ENCODE data around the gene CTNNA3. TPM values are rescaled to one million over a fixed set of nuclear protein-coding genes. Genes with fewer than 3 reads are reported as not detected.

CTNNA3 gene
- total and polyA plus RNA-seq, 12 donors, result 2.0 to 213 (median 171) TPM

DNA sequence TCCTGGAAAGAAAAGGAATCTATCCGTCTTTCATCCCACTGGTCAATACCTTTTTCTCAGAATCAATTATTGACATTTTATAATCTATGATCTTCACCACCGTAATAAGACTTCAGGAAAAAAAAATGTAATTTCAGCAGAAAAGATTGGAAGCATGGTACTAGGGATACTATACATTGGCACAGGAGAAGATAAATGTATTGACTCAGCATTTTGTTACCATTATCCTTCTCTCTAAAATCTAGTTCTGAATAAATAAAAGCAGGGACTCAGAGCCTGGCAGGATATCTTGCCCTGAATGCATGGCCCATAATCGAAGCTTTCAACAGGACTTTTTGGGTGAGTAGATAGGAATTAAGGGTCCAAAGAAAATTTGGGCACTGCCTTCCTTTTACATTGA lies 649.5 kb downstream of the CTNNA3 start:
- Histone ChIP-seq H3K27ac (no peak overlapping the region), H3K4me3 (no peak overlapping the region), H3K27me3 (no peaks in the 10 kb centered on the region), H3K9me3 (no peaks in the 10 kb centered on the region), H3K4me1 (peaks cover 0 to 5% (median 0%) of the 10 kb centered on the region in 9 donors), H3K36me3 (no peaks in the 10 kb centered on the region)
- DNase-seq, result no peak
- TF ChIP-seq, protein P1, sequence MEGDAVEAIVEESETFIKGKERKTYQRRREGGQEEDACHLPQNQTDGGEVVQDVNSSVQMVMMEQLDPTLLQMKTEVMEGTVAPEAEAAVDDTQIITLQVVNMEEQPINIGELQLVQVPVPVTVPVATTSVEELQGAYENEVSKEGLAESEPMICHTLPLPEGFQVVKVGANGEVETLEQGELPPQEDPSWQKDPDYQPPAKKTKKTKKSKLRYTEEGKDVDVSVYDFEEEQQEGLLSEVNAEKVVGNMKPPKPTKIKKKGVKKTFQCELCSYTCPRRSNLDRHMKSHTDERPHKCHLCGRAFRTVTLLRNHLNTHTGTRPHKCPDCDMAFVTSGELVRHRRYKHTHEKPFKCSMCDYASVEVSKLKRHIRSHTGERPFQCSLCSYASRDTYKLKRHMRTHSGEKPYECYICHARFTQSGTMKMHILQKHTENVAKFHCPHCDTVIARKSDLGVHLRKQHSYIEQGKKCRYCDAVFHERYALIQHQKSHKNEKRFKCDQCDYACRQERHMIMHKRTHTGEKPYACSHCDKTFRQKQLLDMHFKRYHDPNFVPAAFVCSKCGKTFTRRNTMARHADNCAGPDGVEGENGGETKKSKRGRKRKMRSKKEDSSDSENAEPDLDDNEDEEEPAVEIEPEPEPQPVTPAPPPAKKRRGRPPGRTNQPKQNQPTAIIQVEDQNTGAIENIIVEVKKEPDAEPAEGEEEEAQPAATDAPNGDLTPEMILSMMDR (IDR thresholded peaks at IDR 0.05), result no peak
- ATAC-seq, result no peak
- 84 to 90% methylated on average over 3 of the region's 3 CpGs for WGBS, 2 donors
- intact Hi-C loops (cut with DNase I), result no loop called here

DNA sequence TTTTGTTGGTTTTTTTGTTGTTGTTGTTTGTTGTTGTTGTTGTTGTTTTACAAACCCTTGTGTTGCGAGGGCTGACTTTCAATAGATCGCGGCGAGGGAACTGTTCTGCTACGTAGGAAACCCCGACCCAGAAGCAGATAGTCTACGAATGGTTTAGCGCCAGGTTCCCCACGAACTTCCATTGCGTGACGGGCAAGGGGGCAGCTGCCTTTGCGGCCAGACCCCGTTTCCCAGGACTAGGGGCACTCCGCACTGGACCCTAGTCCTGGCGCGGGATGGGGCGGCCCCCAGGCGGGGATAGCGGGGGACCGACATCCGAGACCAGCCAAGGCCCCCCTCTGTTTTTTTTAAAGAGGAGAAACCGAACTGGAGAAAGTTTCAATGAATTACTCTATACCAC lies 650.6 kb downstream of the CTNNA3 start:
- H3K4me3 ChIP-seq, result no peak overlapping the region
- no peak for DNase-seq
- intact Hi-C loops (cut with DNase I), result no loop called here
- H3K36me3 ChIP-seq, result no peaks in the 10 kb centered on the region
- H3K27me3 ChIP-seq, result no peaks in the 10 kb centered on the region
- H3K4me1 ChIP-seq, result peaks cover 0 to 5% (median 0%) of the 10 kb centered on the region in 9 donors
- no peaks in the 10 kb centered on the region for H3K9me3 ChIP-seq
- H3K27ac ChIP-seq, result no peak overlapping the region
- ATAC-seq, result no peak
- WGBS, 2 donors, result 93 to 95% methylated on average over 22 of the region's 22 CpGs
- TF ChIP-seq, protein P1 (IDR thresholded peaks at IDR 0.05), result no peak

DNA sequence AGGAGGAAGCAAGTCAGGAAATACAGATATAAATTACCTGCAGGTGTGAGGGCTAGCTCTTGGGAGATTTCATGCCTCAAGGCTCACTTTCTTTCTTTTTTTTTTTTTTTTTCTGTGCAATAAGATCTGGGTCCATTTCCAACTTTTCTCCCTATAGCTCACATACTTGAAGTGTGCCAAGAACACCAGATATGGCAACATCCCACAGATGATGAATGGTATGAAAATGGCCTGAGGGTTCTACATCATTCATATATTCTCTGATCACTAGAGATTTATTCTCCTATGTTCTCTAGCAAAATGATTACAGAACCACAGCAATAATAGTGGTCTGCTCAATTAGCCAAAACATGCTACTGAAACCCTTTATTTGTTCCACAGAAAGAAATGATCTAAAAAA lies 653.0 kb downstream of the CTNNA3 start:
- no peaks in the 10 kb centered on the region for H3K27me3 ChIP-seq
- DNase-seq, result no peak
- intact Hi-C loops (cut with DNase I), result no loop called here
- no peak overlapping the region for H3K27ac ChIP-seq
- H3K36me3 ChIP-seq, result no peaks in the 10 kb centered on the region
- no peaks in the 10 kb centered on the region for H3K9me3 ChIP-seq
- no peak overlapping the region for H3K4me3 ChIP-seq
- TF ChIP-seq, protein P1 (IDR thresholded peaks at IDR 0.05), result no peak
- peaks cover 0 to 5% (median 0%) of the 10 kb centered on the region in 9 donors for H3K4me1 ChIP-seq
- ATAC-seq, result no peak

DNA sequence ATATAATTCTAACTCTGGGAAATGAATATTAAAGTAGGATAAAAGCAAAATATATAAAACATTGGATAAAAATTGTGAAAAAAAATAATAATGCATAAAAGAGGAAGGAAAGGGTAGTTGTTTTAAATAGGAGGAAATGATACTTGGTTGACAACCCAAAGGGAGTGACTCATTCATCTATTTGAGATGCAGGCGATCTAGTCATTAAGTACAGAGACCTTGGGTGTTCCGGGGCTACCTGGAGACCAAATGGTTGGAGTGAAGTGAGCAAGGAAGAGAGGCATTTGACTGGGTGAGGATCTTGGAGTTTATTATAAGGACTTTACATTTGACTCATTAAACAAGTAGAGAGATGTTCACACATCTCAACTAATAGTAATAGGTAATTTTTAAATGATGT lies 659.2 kb downstream of the CTNNA3 start:
- no peak overlapping the region for H3K4me3 ChIP-seq
- 63 to 73% methylated on average over 2 of the region's 2 CpGs for WGBS, 2 donors
- DNase-seq, result no peak
- H3K27me3 ChIP-seq, result no peaks in the 10 kb centered on the region
- intact Hi-C loops (cut with DNase I), result no loop called here
- H3K4me1 ChIP-seq, result no peaks in the 10 kb centered on the region
- TF ChIP-seq, protein P1 (IDR thresholded peaks at IDR 0.05), result no peak
- H3K9me3 ChIP-seq, result no peaks in the 10 kb centered on the region
- H3K27ac ChIP-seq, result no peak overlapping the region
- no peaks in the 10 kb centered on the region for H3K36me3 ChIP-seq
- no peak for ATAC-seq

DNA sequence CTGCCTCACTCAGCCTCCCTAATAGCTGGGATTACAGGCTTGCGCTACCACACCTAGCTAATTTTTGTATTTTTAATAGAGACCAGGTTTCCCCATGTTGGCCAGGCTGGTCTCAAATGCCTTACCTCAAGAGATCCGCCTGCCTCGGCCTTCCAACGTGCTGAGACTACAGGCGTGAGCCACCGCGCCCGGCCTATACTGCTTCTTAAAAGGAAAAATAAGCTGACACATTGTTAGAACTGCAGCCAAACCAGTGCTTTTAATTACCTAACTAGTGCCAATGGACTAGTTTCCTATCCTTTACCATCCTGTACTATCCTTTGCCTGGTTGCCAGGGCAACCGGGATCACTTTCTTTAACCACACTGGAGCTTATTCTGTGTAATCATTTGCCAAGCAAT lies 662.1 kb downstream of the CTNNA3 start:
- intact Hi-C loops (cut with DNase I), result no loop called here
- 95 to 97% methylated on average over 9 of the region's 9 CpGs for WGBS, 2 donors
- ATAC-seq, result no peak
- H3K4me1 ChIP-seq, result peaks cover 0 to 4% (median 0%) of the 10 kb centered on the region in 9 donors
- no peaks in the 10 kb centered on the region for H3K9me3 ChIP-seq
- H3K27me3 ChIP-seq, result no peaks in the 10 kb centered on the region
- no peak overlapping the region for H3K4me3 ChIP-seq
- TF ChIP-seq, protein P1 (IDR thresholded peaks at IDR 0.05), result no peak
- no peak overlapping the region for H3K27ac ChIP-seq
- DNase-seq, result no peak
- H3K36me3 ChIP-seq, result no peaks in the 10 kb centered on the region
